Small intestine (tissue), 7 donors: ENCODE measurements around the gene PNMA6F. TPM values are rescaled to one million over a fixed set of nuclear protein-coding genes. Genes with fewer than 3 reads are reported as not detected.

Source experiments
- DNase-seq, 2 donors: peaks; one replicate each; pipeline versions ENCODE4 v3.0.0 to v3.0.0-alpha.2; 2013
- FAIRE-seq: peaks from 2 replicates; lab custom pipeline; 2012; peaks lifted over from hg19 to GRCh38; lab: Jason Lieb, UNC
- H3K27ac ChIP-seq, 3 donors: one replicate each; pipeline ENCODE4 v1.5.1; 2013; ENCODE audit warnings: low read length in 2 of 3, mild to moderate bottlenecking in 2 of 3, control low read depth in 1 of 3, inconsistent platforms in 1 of 3, low read depth in 1 of 3, moderate library complexity in 1 of 3
- H3K27me3 ChIP-seq, 3 donors: one replicate each; pipeline ENCODE4 v1.6.1; 2013; ENCODE audit warnings: low read length in 3 of 3, inconsistent platforms in 1 of 3; ENCODE audit not compliant: control insufficient read depth in 3 of 3, insufficient read depth in 3 of 3
- H3K36me3 ChIP-seq, 3 donors: one replicate each; pipeline ENCODE4 v1.6.1; 2013; ENCODE audit warnings: low read length in 3 of 3, inconsistent platforms in 1 of 3, low read depth in 1 of 3, mild to moderate bottlenecking in 1 of 3, moderate library complexity in 1 of 3; ENCODE audit not compliant: control insufficient read depth in 3 of 3, insufficient read depth in 2 of 3
- H3K4me1 ChIP-seq, 3 donors: one replicate each; pipeline ENCODE4 v1.6.1; 2013; ENCODE audit warnings: low read length in 2 of 3, inconsistent platforms in 1 of 3, low read depth in 1 of 3, mild to moderate bottlenecking in 1 of 3, moderate library complexity in 1 of 3; ENCODE audit not compliant: control insufficient read depth in 3 of 3, insufficient read depth in 2 of 3
- H3K4me3 ChIP-seq, 3 donors: one replicate each; pipeline ENCODE4 v1.5.1; 2013; ENCODE audit warnings: low read length in 3 of 3, control low read depth in 1 of 3, inconsistent platforms in 1 of 3, low read depth in 1 of 3, mild to moderate bottlenecking in 1 of 3, moderate library complexity in 1 of 3
- H3K9me3 ChIP-seq, 2 donors: one replicate each; pipeline ENCODE4 v1.6.1; 2013; ENCODE audit warnings: low read depth in 1 of 2, low read length in 1 of 2; ENCODE audit not compliant: control insufficient read depth in 2 of 2, insufficient read depth in 1 of 2
- WGBS, 3 donors: extraction: QIAGEN DNeasy Blood & Tissue Kit; methylation state at CpG; one replicate each; pipeline ENCODE4 v1.1.7; 2013; 5-methylcytosine and 5-hydroxymethylcytosine counted together
- polyA plus RNA-seq, 4 donors: library from polyadenylated mRNA; stranded (reverse) in 3 of 4; unstranded in 1 of 4; fragments of 200-250 nt in 3 of 4; fragments of 120-200 nt in 1 of 4; gene quantifications; one replicate each; pipeline versions ENCODE4 v1.2.1 to v1.2.3, GENCODE V29; 2013
- donor health status: healthy with polysubstance abuse.
- donor health status: control.
- donor health status: control.
- donor health status: Bipolar disorder and iron deficiency.
- donor health status: healthy.

Gene PNMA6F
- polyA plus RNA-seq, 4 donors: 0.01 TPM; not detected in 3

DNA sequence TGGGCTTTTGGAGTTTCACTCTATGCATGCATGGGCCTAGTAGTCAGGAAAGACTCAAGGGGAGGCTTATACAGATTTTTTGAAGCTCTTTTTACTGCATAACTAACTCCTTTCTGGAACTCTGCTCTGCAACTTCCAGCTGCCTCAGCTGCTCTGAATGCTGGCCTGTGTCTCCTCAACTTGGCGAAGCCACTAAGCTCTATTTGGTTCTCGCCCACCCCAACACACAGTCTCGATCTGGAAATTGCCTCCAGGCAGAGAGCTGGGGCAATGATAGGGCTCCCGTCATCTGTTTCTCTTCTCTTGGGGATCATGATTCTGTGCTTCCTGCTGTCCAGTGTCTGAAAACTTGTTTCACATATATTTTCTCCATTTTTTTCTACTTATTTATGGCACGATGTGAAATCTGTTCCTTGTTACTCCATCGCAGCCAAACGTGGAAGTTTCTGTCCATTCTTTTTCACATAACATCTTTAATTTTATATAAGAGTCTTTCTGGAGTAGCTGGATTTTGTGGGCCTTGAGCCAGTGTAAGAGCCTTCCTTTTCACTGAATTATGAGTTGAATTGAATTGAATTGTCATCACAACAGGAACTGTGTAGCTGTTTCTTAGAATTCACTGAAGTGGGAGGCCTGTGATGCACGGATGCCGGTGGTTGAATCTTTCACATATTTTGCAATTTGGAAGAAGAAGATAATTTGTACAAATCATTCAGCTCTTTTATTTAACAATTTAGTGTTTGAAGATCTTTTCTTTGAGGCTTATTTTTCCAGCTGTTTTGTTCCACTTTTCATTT lies 21.4 kb upstream of the PNMA6F start:
- DNase-seq: no peak
- H3K36me3 ChIP-seq: peaks cover 0 to 51% (median 0%) of the 10 kb centered on the region in 3 donors
- H3K27ac ChIP-seq: no peak overlapping the region
- WGBS, 3 donors: 75 to 90% (median 83%) methylated on average over 9 of the region's 9 CpGs
- no peak for FAIRE-seq
- no peak overlapping the region for H3K4me3 ChIP-seq
- no peaks in the 10 kb centered on the region for H3K27me3 ChIP-seq
- H3K4me1 ChIP-seq: no peaks in the 10 kb centered on the region
- peaks cover 0 to 2% of the 10 kb centered on the region in 2 donors for H3K9me3 ChIP-seq

DNA sequence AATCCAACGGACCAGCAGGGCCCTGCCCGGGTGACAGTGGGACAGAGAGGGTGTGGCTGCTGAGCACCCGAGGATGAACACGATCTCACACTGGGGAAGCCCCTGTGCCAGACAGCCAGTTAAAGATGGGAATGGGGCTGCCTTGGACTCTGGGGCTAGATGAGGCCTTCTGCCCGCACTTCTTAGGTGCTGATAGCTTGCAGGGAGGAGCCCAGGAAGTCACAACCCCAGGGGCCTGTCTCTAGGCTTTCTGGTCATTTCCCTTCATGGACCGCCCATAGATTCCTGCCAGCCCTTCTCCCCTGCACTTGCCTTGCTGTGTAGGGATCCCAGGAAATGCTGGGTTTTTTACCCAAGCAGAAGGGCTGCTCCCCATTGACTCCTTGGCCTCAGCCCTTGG lies 18.5 kb upstream of the PNMA6F start:
- WGBS, 3 donors: 88 to 94% (median 91%) methylated on average over 6 of the region's 6 CpGs
- Histone ChIP-seq H3K4me3 (no peak overlapping the region), H3K27ac (no peak overlapping the region), H3K27me3 (no peaks in the 10 kb centered on the region), H3K4me1 (no peaks in the 10 kb centered on the region), H3K36me3 (peaks cover 0 to 27% (median 0%) of the 10 kb centered on the region in 3 donors), H3K9me3 (peaks cover 0 to 2% of the 10 kb centered on the region in 2 donors)
- FAIRE-seq (no peak), DNase-seq (no peak)

DNA sequence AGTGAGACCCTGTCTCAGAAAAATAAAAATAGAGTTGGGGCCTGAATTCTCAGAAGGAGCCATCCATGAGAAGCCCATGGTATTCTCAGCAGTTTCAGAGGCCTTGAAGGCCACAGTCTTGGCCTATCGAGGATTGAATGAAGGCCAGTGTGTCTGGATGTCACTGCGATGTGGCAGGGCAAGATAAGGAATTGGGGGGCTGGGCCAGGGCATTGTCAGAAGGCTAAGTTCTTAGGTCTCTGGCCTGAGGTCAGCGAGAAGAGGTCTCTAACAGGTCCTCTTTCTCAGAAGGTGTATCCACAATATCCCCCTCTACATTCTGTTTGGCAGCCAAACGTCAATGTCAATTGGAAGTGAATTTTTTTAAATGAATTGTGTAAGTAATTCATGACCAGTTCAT lies 18.1 kb upstream of the PNMA6F start:
- Histone ChIP-seq H3K27ac (no peak overlapping the region), H3K9me3 (peaks cover 0 to 2% of the 10 kb centered on the region in 2 donors), H3K4me1 (no peaks in the 10 kb centered on the region), H3K36me3 (peaks cover 0 to 24% (median 0%) of the 10 kb centered on the region in 3 donors), H3K4me3 (no peak overlapping the region), H3K27me3 (no peaks in the 10 kb centered on the region)
- FAIRE-seq: no peak
- WGBS, 3 donors: 79 to 98% (median 98%) methylated on average over 4 of the region's 4 CpGs
- no peak for DNase-seq

DNA sequence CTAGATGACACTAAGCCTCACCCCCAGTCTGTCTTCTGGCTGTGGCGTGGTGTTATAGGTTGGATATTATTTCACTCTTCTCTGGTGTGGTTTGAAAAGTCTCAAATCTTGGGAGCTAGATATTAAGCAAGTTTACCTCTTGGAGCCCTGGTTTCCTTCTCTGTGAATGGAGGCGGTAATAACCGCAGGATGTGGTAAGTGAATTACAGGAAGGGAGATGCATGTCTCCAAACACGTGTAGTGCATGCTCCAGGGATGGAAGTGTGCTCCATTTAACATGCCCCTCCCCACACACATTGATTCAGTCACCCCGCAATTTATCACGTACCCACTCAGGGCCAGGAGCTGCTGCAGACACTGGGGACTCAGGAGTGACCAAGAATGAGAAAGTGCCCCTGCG lies 17.3 kb upstream of the PNMA6F start:
- 82 to 88% (median 83%) methylated on average over 7 of the region's 7 CpGs for WGBS, 3 donors
- no peak for FAIRE-seq

DNA sequence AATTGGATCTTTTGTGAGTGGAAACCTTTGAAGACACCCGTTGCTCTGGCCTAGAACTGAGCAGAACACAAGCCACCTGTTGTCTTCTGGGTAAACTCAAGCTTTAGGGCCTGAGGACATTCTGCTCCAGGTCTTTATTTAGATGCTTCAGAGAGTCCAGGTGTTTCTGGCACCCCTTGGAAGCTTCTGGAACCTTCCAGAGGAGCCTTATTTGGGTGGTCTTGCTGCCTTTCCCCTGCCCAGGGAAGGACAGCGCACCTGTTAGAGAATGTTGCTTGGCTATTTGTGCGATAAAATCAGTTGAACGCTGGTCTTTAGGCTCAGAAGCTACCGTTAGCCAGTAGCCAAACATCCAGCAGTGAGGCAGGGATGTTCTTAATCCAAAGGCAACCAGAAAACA lies 15.4 kb upstream of the PNMA6F start:
- FAIRE-seq (no peak), DNase-seq (no peak)
- peaks cover 0 to 2% of the 10 kb centered on the region in 2 donors for H3K9me3 ChIP-seq
- WGBS, 3 donors: 78 to 93% (median 83%) methylated on average over 5 of the region's 5 CpGs
- no peak overlapping the region for H3K27ac ChIP-seq
- H3K4me3 ChIP-seq: no peak overlapping the region
- no peaks in the 10 kb centered on the region for H3K27me3 ChIP-seq
- no peaks in the 10 kb centered on the region for H3K4me1 ChIP-seq
- peaks cover 0 to 9% (median 0%) of the 10 kb centered on the region in 3 donors for H3K36me3 ChIP-seq

More for the DNA sequence above, 17.3 kb upstream of the PNMA6F start:
- H3K27ac ChIP-seq: no peak overlapping the region
- no peak overlapping the region for H3K4me3 ChIP-seq
- peaks cover 0 to 2% of the 10 kb centered on the region in 2 donors for H3K9me3 ChIP-seq
- H3K4me1 ChIP-seq: no peaks in the 10 kb centered on the region
- no peak for DNase-seq
- no peaks in the 10 kb centered on the region for H3K27me3 ChIP-seq
- peaks cover 0 to 16% (median 0%) of the 10 kb centered on the region in 3 donors for H3K36me3 ChIP-seq

DNA sequence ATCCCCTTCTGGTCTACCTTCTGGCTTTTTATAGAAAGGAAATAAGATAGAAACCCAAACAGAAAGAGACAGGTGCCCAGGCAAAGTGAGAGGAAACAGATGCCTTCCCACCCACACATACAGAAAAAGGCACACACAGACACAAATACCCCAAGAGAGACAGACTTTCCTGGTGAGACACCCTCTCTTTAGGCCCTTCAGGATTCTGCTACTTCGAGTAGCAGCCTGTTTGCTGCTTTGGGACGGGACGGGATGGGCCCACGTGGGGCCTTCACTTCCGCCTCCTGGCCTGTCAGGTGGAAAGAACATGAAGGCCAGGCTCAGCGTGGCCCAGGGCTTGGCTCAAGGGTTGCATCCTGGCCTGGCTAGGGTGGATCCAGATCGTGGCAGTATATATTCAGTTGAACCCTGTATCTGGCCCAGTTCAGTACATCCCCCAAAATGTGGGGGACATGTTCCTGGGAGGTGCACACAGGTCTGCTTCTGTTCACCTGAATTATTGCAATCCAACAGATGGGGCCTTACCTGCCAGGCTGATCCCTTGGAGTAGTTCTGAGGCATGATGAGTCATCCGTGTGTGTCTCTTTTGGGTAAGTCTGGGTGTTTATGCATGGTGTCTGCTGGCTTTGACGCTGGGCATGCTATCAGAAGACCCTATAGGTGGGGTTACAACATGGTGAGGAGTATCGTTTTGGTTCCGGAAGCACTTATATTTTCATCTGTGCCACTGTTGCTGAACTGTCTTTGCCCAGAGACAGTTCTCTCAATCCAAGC lies 14.7 kb upstream of the PNMA6F start:
- DNase-seq: no peak
- Histone ChIP-seq H3K4me1 (no peaks in the 10 kb centered on the region), H3K9me3 (peaks cover 0 to 2% of the 10 kb centered on the region in 2 donors), H3K27ac (no peak overlapping the region), H3K27me3 (no peaks in the 10 kb centered on the region), H3K4me3 (no peak overlapping the region), H3K36me3 (peaks cover 0 to 9% (median 0%) of the 10 kb centered on the region in 3 donors)
- no peak for FAIRE-seq
- WGBS, 3 donors: 71 to 90% (median 81%) methylated on average over 11 of the region's 11 CpGs

DNA sequence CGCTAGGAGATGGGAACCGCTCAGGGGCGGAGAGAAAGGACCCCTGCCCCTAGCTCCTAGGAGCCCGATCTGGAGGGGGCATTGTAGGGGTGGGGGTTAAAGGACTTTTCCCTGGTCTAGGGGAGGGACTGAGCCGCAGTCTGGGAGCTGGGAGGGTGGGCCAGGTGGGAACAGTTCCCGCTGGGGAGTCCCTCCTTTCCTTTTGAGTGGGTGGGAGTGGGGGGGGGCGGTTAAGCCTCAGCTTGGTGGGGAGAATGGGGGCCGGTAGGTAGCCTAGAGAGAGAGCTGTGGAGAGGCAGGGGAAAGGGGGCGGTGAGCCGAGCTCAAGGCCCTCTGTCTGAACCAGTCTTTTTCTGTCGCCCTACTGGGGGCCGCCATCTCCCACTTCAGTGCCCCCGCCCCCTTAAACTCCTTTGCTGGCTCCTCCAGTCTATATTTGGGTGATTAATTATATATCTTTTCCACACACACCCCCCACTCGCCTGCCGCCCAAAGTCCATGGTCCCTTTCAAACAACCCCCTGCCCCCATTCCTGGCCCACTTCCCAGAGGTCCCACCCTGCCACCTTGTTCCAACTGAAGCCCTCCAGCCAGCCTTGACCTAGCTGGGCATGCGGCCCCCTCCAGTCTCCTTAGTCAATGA lies 13.2 kb upstream of the PNMA6F start:
- FAIRE-seq: no peak
- no peaks in the 10 kb centered on the region for H3K9me3 ChIP-seq
- H3K27ac ChIP-seq: peak overlapping the region in 1 of 3 donors; percentile 68
- H3K4me1 ChIP-seq: no peaks in the 10 kb centered on the region
- WGBS, 3 donors: 10 to 42% (median 30%) methylated on average over 7 to 16 of the region's 16 CpGs
- H3K36me3 ChIP-seq: peaks cover 0 to 6% (median 0%) of the 10 kb centered on the region in 3 donors
- H3K27me3 ChIP-seq: peaks cover 0 to 3% (median 0%) of the 10 kb centered on the region in 3 donors
- H3K4me3 ChIP-seq: peak overlapping the region; percentile 66 to 83 (median 73)
- DNase-seq: peak in 1 of 2 donors; percentile 6
